Measurements from ENCODE around the gene DVL1.

Gene DVL1

DNA sequence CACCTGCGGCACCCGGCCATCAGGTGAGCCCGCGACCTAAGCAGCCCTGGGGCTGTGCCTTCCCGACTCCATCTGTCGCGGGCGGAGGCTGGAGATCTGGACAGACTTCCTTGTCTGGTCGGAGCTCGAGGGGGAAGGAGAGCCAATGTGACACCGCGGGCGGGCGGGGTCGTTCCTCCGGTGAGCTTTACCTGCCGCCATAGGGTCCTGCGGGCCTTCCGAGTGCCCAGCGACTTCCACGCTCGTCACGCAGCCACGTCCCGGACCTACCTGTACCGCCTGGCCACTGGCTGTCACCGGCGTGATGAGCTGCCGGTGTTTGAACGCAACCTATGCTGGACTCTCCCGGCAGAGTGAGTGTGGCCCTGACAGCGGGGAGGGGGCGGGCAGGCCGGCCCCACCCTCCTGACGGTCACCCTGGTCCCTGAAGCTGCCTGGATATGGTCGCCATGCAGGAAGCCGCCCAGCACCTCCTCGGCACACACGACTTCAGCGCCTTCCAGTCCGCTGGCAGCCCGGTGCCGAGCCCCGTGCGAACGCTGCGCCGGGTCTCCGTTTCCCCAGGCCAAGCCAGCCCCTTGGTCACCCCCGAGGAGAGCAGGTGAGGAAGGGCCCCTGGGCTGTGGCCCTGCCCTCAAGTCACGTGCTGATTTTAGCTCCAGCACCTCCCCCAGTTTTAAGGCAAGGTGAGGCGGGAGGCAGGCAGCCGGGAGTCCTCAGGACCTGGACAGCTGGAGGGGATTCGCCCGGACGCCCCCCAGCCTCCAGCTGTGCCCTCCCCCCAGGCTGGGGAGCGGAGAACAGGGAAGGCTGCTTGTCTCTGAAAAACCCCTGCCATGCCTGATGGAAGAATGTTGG, 39.7 kb downstream of the DVL1 start:
- no peak for DNase-seq

GRCh38 chr1:1308756-1309250, 40.4 kb downstream of the DVL1 start:
- no peak for DNase-seq

- DNase-seq = peak; percentile 89
These were observed 41.1 kb downstream of the DVL1 start, which contains the start of the genes ACAP3 and PUSL1 for GRCh38 chr1:1307923-1308755. ACAP3 (minus strand) TSS chr1:1307930; CDS start chr1:1307815, 115 bp downstream. PUSL1 (plus strand) TSS chr1:1308597; CDS start chr1:1308644, 47 bp downstream.

GRCh38 chr1:1307261-1307922, 41.8 kb downstream of the DVL1 start:
- DNase-seq = no peak

DNA sequence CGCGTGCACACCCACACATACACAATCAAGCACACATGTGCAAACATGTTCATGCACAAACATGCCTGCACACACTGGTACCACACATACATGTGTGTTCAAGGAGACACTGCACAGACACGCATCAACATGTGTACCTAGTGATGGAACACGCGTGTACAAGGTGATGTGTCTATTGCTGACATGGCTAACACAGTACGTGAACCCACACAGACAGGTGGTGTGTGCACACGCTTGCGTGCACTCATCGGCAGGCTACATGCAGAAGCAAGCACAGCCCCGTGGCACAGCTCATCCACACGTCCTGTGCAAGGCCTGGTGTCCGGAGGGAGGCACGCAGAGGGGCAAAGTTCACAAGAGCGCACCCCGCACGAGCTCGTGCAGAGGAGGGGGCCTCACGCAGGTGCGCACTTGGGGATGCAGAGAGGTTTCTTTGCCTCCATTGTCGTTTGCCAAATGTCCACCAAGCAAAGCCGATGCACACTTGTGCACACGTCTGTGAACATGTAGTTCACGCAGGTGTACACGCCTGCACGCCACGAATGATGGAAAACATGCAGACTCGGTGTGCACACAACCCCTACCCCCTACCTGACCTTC, 42.5 kb downstream of the DVL1 start:
- DNase-seq = no peak

DNA sequence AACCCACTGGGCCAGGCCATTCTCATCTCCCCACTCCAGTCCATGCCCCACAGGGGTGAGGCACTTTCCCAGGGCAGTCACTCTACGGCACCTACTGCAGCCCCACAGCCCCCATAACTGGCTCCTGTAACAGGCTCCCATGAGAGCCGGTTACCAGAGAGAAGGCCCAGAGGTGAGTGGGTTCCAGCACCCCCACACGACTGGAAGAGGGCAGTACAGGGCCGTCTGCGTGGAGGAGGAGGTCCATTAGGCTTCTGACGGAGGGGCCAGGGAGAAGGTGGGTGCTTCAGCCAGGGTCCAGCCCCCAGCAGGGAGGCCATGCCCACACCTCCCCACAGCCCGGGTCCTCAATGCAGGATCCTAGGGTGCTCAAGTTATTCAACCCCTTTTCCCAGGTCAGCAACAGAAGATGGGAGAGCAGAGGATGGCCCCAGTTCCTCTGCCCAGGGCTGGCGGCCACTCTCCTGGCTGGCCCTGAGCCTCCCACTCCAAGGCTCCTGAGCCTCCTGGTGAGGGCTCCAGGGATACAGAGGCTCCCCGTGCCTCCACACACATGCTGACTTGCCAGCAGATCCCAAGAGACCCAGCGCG, 43.1 kb downstream of the DVL1 start:
- no peak for DNase-seq

GRCh38 chr1:1305300-1306069, 43.7 kb downstream of the DVL1 start:
- peak; percentile 60 for DNase-seq

DNA sequence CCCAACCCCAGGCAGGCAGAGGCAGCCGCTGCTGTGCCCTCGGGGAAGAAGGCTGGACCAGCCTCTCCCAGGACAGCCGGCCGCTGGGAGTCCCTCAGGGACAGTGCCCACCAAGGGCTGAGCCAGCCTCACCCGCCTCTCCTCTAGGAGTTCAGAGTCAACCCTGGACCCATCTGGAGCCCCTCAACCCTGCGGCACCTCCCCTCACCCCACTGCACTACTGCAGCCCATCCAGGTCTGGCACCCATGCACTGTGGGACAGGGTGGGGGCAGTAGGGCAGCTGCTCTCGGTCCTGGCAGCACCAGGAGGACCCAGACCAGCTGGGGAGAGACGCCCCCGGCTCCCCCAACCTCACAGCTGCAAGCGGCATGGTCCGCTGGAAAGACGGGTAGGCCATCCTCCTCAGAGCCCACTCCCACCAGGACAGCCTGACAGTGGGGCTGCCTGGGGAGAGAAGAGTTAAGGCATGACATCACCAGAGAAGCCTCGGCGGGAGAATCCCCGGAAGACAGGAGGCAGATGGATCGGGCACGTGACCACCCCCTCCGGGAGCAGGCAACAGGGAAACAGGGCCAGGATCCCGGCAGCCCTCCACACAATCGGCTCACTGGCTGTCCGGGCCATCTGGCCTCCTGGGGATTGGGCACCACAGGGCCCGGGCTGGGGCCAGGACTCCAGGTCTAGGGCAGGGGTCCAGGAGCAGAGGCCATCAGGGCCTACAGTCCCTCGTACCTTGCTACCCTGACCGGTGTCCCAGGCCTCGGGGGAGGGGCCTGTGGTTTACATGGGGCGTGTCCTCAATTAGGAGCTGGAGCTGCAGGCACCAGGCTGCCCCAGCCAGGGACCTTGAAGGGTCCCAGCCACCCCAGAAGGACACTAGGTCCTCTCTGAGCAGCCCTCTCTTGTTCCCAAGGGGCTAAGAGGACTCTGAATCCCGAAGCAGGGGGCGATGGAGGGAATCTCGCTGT, 44.6 kb downstream of the DVL1 start:
- DNase-seq = no peak

- no peak for DNase-seq
These were observed 45.5 kb downstream of the DVL1 start for GRCh38 chr1:1303736-1304135.

DNA sequence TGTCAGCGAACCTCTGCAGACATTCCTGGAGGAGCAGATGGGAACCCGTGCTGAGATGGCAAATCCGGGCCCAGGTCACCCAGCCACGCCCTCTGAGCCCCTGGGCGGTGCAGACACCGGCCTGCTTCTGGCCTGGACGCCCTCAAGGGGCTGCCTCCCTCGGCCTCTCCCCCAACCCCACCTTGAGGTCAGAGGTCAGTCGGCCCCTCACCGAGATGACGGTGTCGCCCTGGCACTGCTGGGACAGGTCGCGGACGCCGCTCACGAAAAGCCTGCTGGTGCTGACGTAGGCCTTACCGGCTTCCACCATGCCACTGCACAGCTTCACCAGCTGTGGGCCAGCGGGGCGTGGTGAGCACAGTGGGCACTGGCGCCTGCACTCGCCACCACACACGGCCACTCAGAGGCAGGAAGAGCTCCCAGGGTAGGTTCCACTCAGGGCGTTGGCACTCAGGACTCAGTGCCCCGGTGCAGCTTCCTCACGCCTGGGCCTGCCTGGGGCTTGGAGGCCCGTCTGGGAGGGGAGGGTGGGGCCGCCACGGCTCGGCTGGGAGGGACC, 46.2 kb downstream of the DVL1 start:
- DNase-seq = no peak

DNA sequence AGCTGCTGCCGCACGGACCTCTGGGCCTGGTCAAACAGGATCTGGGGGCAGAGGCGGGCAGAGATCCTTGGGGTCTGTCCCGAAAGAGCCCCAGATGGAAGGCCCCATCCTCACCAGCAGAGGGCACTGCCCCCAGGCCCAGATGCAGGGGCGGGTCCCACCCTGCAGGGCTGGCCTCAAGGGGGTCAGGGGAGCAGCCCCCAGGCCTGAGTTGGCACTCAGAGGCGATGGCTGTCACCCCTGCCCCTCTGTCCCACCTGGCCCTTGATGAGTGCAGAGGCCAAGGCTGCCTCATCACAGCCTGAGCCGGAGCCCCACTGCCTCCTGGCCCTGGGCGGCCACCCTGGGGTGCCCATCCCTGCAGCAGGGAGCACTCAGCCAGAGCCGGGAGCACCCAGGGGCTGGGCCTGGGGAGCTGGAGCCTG, 47.2 kb downstream of the DVL1 start:
- DNase-seq = no peak

DNA sequence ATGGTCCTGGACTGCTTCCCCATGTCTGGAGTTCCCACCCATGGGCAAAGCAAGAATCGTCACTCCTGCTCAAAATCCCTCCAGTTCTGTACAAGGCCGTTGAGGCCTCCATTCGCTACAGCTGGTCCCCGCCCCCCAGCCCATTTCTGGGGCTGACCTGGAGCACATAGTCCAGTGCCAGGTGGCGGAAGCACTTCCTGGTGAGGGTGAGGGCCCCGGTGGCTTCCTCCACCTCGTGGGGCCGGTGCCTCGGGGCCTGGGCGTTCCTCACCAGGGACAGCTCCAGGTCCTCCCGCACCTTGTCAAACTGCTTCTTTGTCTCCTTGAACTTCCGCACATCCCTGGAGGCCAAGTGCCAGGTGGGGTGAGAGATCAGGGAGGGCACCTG, 48.9 kb downstream of the DVL1 start:
- DNase-seq = no peak

DNA sequence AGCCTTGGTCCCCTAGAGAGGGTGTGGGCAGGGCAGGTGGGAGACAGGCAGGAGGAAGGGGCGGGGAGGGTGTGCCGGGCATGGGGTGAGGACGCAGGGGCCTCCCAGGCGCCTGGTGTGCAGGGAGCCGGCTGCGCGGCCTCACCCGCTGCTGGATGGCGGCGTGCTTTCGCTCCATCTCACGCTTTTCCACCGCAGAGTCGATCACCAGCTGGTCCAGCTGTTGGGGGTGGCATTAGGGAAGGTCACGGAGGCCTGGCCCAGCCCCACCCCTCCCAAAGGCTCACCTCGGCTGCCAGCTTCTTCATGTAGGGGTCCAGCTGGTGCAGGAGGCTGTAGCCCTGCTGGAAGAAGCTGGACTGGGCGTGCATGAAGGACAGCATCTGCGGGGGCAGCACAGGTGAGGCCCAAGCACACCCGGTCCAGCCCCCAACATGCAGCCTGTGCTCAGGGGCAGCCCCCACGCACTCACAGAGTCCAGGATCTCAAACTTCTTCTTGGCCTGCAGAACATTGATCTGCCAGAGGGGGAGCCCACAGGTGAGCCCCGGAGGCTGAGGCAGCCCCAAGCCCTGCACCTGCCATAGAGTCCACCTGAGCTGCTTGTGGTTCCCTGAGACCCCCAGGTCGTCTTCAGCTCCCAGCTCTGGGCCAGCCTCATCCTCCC, 49.4 kb downstream of the DVL1 start:
- no peak for DNase-seq

DNA sequence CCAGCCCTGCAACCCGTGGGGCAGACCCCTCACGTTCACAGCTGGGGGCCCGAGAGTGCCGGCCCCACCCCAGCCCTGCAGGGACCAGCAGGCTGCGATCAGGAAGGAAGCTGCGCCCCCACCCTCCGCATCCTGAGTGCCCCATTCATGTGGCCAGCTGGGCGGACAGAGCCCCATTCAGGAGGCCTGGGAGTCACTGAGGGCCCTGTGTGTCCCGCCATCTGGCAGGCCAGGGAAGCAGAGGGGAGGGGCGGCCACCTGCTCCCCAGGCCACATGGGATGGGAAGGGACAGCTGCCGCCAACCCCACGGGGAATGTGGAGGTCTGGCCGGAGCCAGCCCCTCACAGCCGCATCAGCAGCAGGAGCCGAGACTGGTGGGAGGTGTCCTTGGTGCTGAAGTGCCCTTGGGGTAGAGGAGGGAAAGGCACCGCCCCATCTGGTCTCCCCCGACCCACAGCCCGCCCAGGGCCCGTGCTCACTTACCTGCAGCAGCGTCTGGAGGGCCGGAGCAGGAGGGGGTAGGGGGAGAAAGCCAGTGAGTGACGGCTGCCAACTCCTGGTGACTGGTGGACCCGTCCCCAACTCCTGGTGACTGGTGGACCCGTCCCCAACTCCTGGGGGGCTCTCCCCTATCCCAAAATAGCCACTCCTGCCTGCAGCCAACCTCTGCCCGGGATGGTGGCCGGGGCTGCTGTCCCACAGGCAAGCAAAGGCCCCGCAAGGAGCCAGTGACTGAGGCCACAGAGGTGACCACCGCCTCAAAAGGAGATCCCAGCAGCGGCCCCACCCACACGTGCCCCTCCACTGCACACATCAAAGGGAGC, 50.1 kb downstream of the DVL1 start:
- no peak for DNase-seq

DNA sequence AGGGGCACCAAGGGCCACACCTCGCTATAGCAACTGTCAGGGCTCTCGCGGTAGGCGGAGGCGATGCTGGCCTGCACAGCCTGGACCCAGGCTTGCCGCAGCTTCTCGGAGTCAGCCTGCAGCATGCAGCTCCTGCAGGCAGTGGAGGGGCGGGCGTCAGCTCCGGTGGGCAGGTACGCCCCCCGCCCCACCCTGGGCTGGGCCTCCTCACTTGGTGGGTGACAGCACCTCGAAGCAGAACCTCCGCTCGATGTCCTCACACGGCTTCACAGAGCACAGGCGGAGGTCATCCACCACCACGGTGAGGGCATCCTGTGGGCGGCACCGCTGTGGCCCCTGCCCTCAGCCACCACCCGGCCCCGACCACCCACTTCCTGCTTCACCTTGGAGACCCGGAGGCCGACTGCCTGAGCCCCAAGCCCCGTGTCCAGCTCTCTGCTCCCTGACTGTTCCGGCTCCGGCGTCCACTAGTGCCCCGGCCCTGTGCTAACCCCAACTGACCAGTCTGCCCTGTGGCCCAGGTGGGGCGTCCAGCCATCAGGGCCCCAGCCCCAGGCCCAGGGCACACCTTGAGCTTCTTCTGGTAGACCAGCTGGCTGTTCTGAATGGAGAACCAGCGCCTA, 51.3 kb downstream of the DVL1 start:
- no peak for DNase-seq

- no peak for DNase-seq
These were observed 52.9 kb downstream of the DVL1 start for GRCh38 chr1:1296070-1297061.

Measured in MV-4-11 (cell line).